ENCODE results near the gene B3GALT6.

Gene B3GALT6

DNA sequence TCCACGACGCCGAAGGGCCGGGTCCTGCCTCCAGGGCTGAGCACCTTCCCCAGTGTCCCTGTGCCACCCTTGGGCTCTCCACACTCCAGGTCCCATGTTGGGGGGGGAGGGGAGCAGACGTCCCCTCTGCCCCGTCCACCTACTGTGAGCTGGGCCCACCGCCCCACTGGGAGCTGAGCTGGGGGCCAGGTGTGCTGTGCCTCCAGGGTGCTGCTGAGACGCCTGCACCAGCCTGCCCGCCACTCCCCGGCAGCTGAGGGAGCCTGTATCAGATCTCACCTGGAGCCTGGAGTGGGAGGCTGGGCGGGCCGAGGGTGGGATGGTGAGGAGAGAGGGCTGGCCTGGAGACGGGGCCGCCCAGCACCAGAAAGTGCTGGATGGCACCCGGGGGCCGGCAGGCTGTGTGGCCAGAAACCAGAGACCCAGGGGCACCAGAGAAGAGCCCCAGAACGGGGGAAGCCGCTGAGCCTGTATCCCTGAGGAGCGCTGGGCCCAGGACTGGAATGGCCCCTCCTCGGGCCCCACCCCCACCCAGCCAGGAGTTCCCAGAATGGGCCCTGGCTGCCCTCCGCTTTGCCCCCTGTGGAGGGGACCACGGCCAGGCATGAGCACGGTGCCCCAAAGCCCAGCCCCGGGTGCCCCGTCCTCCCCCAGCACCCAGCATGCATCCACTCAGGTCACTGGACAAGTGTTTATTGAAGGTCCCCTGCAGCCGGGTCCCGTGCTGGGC is 29.0 kb upstream of the B3GALT6 start:
- peak; percentile 37; the same call in 1 of the 2 replicates for TF ChIP-seq ZBTB8A (tag by site-specific recombination; IDR thresholded peaks at IDR 0.05)
- no peak for TF ChIP-seq BCL11A (tag by site-specific recombination; IDR thresholded peaks at IDR 0.05; ENCODE audit: low read depth)
- peak; percentile 40 for TF ChIP-seq KLF1 (tag by site-specific recombination; IDR thresholded peaks at IDR 0.05)
- TF ChIP-seq EGR2 (tag by site-specific recombination; IDR thresholded peaks at IDR 0.05; ENCODE audit: low read depth) = 0 out of 2 replicates have a peak, but pooled peaks have one; percentile 37
- H3K27ac ChIP-seq (ENCODE audit: extremely low read depth, low read depth, low read length) = no peak overlapping the region
- ChIA-PET POLR2A (no interaction called here), CTCF (no interaction called here)
- no peaks in the 10 kb centered on the region; the same call in 1 of the 2 replicates for H3K4me1 ChIP-seq (ENCODE audit: control insufficient read depth, insufficient read depth, low read length)
- no peaks in the 10 kb centered on the region for H3K9me3 ChIP-seq (ENCODE audit: control insufficient read depth, insufficient read depth, low read depth, low read length)
- no peaks in the 10 kb centered on the region for H3K36me3 ChIP-seq (ENCODE audit: control insufficient read depth in 2 of 2, insufficient read depth in 1 of 2, low read length in 2 of 2)
- H3K4me3 ChIP-seq (ENCODE audit: low read depth, low read length) = no peak overlapping the region

DNA sequence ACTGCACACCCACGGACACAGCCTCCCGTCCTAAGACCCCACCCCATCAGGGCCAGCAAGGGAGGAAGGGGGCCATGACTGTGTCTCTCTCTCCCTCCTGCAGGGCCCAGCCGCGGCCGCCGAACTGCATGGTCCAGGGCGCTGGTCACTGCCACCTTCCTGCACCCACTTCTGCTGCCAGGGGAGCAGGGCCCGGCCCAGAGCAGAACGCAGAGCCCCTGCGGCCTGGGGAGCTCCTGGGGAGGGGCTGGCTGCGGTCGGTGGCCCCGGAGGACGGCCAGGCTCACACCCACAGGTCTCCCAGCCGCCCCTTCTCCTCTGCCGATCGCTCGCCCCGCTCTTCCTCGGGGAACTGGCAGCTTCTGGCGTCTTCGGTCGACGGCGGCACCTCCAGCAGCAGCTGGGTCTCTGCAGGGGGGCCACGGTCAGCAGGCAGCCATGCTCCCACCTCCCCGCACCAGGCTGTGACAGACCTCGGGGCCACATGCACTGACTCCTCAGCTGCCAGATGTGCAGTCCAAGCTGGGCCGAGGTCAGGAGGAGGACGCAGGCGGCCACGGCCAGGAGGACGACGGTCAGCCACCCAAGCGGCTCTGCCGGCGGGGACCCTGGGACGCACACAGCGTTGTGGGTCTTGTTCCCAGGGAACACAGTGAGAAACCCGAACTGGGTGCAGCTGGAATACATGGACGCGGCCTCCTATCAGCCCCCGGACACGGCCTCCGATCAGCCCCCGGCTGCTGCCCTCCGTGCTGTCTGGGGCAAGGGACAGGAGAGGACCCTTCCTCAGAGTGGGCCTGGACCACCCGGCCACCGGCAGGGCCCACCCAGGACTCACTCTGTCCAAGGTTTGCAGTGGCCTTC is 28.2 kb upstream of the B3GALT6 start:
- ChIA-PET CTCF (interaction anchor here (0.6 to 0.7 kb wide), 2 partner anchors 82 to 141 kb away, joined by 3 read pairs; no protein-coding TSS in a partner anchor), POLR2A (interaction anchor here (0.6 kb wide), 1 partner anchor 70 kb away, joined by 5 read pairs; the partner anchor contains the start of gene UBE2J2)
- Histone ChIP-seq H3K36me3 (ENCODE audit: control insufficient read depth in 2 of 2, insufficient read depth in 1 of 2, low read length in 2 of 2) (no peaks in the 10 kb centered on the region), H3K4me3 (ENCODE audit: low read depth, low read length) (no peak overlapping the region), H3K9me3 (ENCODE audit: control insufficient read depth, insufficient read depth, low read depth, low read length) (no peaks in the 10 kb centered on the region), H3K4me1 (ENCODE audit: control insufficient read depth, insufficient read depth, low read length) (peaks cover 3% of the 10 kb centered on the region; the same call in 1 of the 2 replicates), H3K27ac (ENCODE audit: extremely low read depth, low read depth, low read length) (no peak overlapping the region)
- TF ChIP-seq ZNF677 (tag by site-specific recombination; IDR thresholded peaks at IDR 0.05) = no peak
- TF ChIP-seq, protein P1, sequence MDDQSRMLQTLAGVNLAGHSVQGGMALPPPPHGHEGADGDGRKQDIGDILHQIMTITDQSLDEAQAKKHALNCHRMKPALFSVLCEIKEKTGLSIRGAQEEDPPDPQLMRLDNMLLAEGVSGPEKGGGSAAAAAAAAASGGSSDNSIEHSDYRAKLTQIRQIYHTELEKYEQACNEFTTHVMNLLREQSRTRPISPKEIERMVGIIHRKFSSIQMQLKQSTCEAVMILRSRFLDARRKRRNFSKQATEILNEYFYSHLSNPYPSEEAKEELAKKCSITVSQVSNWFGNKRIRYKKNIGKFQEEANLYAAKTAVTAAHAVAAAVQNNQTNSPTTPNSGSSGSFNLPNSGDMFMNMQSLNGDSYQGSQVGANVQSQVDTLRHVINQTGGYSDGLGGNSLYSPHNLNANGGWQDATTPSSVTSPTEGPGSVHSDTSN (CRISPR knock-in tag; IDR thresholded peaks at IDR 0.05) = no peak
- TF ChIP-seq, protein P2, sequence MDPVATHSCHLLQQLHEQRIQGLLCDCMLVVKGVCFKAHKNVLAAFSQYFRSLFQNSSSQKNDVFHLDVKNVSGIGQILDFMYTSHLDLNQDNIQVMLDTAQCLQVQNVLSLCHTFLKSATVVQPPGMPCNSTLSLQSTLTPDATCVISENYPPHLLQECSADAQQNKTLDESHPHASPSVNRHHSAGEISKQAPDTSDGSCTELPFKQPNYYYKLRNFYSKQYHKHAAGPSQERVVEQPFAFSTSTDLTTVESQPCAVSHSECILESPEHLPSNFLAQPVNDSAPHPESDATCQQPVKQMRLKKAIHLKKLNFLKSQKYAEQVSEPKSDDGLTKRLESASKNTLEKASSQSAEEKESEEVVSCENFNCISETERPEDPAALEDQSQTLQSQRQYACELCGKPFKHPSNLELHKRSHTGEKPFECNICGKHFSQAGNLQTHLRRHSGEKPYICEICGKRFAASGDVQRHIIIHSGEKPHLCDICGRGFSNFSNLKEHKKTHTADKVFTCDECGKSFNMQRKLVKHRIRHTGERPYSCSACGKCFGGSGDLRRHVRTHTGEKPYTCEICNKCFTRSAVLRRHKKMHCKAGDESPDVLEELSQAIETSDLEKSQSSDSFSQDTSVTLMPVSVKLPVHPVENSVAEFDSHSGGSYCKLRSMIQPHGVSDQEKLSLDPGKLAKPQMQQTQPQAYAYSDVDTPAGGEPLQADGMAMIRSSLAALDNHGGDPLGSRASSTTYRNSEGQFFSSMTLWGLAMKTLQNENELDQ (tag by site-specific recombination; IDR thresholded peaks at IDR 0.05; ENCODE audit: low read depth) = no peak
- no peak for TF ChIP-seq ZSCAN16 (tag by site-specific recombination; IDR thresholded peaks at IDR 0.05)
- TF ChIP-seq REPIN1 (tag by site-specific recombination; IDR thresholded peaks at IDR 0.05; ENCODE audit: low read depth) = no peak
- TF ChIP-seq, protein P3, sequence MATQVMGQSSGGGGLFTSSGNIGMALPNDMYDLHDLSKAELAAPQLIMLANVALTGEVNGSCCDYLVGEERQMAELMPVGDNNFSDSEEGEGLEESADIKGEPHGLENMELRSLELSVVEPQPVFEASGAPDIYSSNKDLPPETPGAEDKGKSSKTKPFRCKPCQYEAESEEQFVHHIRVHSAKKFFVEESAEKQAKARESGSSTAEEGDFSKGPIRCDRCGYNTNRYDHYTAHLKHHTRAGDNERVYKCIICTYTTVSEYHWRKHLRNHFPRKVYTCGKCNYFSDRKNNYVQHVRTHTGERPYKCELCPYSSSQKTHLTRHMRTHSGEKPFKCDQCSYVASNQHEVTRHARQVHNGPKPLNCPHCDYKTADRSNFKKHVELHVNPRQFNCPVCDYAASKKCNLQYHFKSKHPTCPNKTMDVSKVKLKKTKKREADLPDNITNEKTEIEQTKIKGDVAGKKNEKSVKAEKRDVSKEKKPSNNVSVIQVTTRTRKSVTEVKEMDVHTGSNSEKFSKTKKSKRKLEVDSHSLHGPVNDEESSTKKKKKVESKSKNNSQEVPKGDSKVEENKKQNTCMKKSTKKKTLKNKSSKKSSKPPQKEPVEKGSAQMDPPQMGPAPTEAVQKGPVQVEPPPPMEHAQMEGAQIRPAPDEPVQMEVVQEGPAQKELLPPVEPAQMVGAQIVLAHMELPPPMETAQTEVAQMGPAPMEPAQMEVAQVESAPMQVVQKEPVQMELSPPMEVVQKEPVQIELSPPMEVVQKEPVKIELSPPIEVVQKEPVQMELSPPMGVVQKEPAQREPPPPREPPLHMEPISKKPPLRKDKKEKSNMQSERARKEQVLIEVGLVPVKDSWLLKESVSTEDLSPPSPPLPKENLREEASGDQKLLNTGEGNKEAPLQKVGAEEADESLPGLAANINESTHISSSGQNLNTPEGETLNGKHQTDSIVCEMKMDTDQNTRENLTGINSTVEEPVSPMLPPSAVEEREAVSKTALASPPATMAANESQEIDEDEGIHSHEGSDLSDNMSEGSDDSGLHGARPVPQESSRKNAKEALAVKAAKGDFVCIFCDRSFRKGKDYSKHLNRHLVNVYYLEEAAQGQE (tag by site-specific recombination; IDR thresholded peaks at IDR 0.05) = no peak
- TF ChIP-seq, protein P4, sequence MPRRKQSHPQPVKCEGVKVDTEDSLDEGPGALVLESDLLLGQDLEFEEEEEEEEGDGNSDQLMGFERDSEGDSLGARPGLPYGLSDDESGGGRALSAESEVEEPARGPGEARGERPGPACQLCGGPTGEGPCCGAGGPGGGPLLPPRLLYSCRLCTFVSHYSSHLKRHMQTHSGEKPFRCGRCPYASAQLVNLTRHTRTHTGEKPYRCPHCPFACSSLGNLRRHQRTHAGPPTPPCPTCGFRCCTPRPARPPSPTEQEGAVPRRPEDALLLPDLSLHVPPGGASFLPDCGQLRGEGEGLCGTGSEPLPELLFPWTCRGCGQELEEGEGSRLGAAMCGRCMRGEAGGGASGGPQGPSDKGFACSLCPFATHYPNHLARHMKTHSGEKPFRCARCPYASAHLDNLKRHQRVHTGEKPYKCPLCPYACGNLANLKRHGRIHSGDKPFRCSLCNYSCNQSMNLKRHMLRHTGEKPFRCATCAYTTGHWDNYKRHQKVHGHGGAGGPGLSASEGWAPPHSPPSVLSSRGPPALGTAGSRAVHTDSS (tag by site-specific recombination; IDR thresholded peaks at IDR 0.05) = no peak
- TF ChIP-seq, protein P5, sequence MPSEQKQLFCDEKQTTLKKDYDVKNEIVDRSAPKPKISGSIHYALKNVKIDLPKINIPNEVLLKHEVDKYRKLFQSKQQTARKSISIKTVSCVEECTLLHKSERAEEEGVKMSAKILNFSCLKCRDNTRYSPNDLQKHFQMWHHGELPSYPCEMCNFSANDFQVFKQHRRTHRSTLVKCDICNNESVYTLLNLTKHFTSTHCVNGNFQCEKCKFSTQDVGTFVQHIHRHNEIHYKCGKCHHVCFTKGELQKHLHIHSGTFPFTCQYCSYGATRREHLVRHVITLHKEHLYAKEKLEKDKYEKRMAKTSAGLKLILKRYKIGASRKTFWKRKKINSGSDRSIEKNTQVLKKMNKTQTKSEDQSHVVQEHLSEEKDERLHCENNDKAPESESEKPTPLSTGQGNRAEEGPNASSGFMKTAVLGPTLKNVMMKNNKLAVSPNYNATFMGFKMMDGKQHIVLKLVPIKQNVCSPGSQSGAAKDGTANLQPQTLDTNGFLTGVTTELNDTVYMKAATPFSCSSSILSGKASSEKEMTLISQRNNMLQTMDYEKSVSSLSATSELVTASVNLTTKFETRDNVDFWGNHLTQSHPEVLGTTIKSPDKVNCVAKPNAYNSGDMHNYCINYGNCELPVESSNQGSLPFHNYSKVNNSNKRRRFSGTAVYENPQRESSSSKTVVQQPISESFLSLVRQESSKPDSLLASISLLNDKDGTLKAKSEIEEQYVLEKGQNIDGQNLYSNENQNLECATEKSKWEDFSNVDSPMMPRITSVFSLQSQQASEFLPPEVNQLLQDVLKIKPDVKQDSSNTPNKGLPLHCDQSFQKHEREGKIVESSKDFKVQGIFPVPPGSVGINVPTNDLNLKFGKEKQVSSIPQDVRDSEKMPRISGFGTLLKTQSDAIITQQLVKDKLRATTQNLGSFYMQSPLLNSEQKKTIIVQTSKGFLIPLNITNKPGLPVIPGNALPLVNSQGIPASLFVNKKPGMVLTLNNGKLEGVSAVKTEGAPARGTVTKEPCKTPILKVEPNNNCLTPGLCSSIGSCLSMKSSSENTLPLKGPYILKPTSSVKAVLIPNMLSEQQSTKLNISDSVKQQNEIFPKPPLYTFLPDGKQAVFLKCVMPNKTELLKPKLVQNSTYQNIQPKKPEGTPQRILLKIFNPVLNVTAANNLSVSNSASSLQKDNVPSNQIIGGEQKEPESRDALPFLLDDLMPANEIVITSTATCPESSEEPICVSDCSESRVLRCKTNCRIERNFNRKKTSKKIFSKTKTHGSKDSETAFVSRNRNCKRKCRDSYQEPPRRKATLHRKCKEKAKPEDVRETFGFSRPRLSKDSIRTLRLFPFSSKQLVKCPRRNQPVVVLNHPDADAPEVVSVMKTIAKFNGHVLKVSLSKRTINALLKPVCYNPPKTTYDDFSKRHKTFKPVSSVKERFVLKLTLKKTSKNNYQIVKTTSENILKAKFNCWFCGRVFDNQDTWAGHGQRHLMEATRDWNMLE (tag by site-specific recombination; conservative IDR thresholded peaks at IDR 0.05; ENCODE audit: low read depth) = no peak
- no peak for TF ChIP-seq SP3 (tag by site-specific recombination; IDR thresholded peaks at IDR 0.05)
- no peak for TF ChIP-seq ZNF350 (tag by site-specific recombination; IDR thresholded peaks at IDR 0.05)
- no peak for TF ChIP-seq HOXC10 (CRISPR knock-in tag; IDR thresholded peaks at IDR 0.05)
- TF ChIP-seq, protein P6, sequence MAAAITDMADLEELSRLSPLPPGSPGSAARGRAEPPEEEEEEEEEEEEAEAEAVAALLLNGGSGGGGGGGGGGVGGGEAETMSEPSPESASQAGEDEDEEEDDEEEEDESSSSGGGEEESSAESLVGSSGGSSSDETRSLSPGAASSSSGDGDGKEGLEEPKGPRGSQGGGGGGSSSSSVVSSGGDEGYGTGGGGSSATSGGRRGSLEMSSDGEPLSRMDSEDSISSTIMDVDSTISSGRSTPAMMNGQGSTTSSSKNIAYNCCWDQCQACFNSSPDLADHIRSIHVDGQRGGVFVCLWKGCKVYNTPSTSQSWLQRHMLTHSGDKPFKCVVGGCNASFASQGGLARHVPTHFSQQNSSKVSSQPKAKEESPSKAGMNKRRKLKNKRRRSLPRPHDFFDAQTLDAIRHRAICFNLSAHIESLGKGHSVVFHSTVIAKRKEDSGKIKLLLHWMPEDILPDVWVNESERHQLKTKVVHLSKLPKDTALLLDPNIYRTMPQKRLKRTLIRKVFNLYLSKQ (tag by site-specific recombination; IDR thresholded peaks at IDR 0.05; ENCODE audit: borderline replicate concordance) = no peak
